H1 (cell line): ENCODE measurements around the gene SLC38A5. TPM values are rescaled to one million over a fixed set of nuclear protein-coding genes. Genes with fewer than 3 reads are reported as not detected.

Experiments
- CBX8 ChIP-seq: fragments of 300-800, 300-1000 bp; sonication (generic); IDR thresholded peaks from 2 replicates; pipeline ENCODE4 v1.7.1; 2016; ENCODE audit warnings: low read depth, low read length, borderline replicate concordance
- CREB1 ChIP-seq: IDR thresholded peaks from 2 replicates; pipeline ENCODE4 v1.6.1; 2012; ENCODE audit warnings: inconsistent platforms
- EZH2 ChIP-seq: fragments of 200-600 bp; sonication (generic); IDR thresholded peaks from 2 replicates; pipeline ENCODE4 v1.7.1; 2012; ENCODE audit warnings: low read depth, mild to moderate bottlenecking, moderate library complexity, low read length, inconsistent platforms; ENCODE audit not compliant: severe bottlenecking
- GABPA ChIP-seq: IDR thresholded peaks from 2 replicates; pipeline ENCODE4 v1.6.1; 2011; ENCODE audit warnings: mild to moderate bottlenecking, low read length, moderate library complexity, borderline replicate concordance; ENCODE audit not compliant: insufficient read depth
- POLR2A ChIP-seq, 2 experiments: IDR thresholded peaks; 1 replicate in 1 of 2; 2 replicates in 1 of 2; pipeline ENCODE4 v1.6.1; 2011; ENCODE audit warnings: low read depth in 2 of 2, low read length in 2 of 2, mild to moderate bottlenecking in 2 of 2; ENCODE audit errors: control extremely low read depth in 1 of 2
- RAD21 ChIP-seq, 2 experiments: IDR thresholded peaks in 1 of 2; conservative IDR thresholded peaks in 1 of 2; 2 replicates each; pipeline ENCODE4 v1.6.1; 2011; ENCODE audit warnings: low read depth in 2 of 2, low read length in 2 of 2, improper control_type of control experiment in 1 of 2, inconsistent platforms in 1 of 2, mild to moderate bottlenecking in 1 of 2, moderate library complexity in 1 of 2
- SAP30 ChIP-seq: fragments of 300-600 bp; sonication (generic); IDR thresholded peaks from 2 replicates; pipeline ENCODE4 v1.7.1; 2012; ENCODE audit warnings: low read length, moderate library complexity, mild to moderate bottlenecking, inconsistent platforms; ENCODE audit not compliant: insufficient read depth, insufficient replicate concordance
- TEAD4 ChIP-seq: IDR thresholded peaks from 2 replicates; pipeline ENCODE4 v1.6.1; 2012; ENCODE audit warnings: low read depth, low read length, inconsistent platforms, mixed read lengths
- polyA plus RNA-seq, 7 experiments: library from polyadenylated mRNA; depleted of rRNA in 3 of 7; stranded (reverse) in 5 of 7; unstranded in 2 of 7; fragments of >200 nt in 5 of 7; fragments of 200-250 nt in 2 of 7; gene quantifications; 1 replicate in 5 of 7; 2 replicates in 1 of 7; 4 replicates in 1 of 7; pipeline versions ENCODE4 v1.2.1 to v1.2.3, GENCODE V29; 2011 to 2013; ENCODE audit warnings: missing spikeins in 2 of 7, mixed read lengths in 2 of 7
- total RNA-seq: library from RNA; stranded (reverse); fragmentation: NEBNext Ultra II Directional; extraction: Animal tissue kit (Norgen Biotek cat#: 25700); gene quantifications from 2 replicates; pipeline ENCODE4 v1.2.1, GENCODE V29; 2021

Gene SLC38A5
- total and polyA plus RNA-seq, 2 of the 8 experiments (the other 6 are each of a cell fraction or from before 2014, with no cell fraction given) = 70.9 to 106 TPM

- TF ChIP-seq GABPA (no peak), CREB1 (no peak), EZH2 (no peak), RAD21 (IDR thresholded peaks at IDR 0.05 in 1 of 2, conservative IDR thresholded peaks at IDR 0.05 in 1 of 2; ENCODE audit: low read depth in 2 of 2, low read length in 2 of 2) (no peak), TEAD4 (no peak), CBX8 (no peak), POLR2A (IDR thresholded peaks at IDR 0.05; ENCODE audit: control extremely low read depth in 1 of 2, low read depth in 2 of 2, low read length in 2 of 2) (no peak), SAP30 (no peak)
These were observed 18.4 kb downstream of the SLC38A5 start (continued) for GRCh38 chrX:48451708-48452107.
